Mesothelial cell of epicardium (in vitro differentiated cells): ENCODE results near the gene RBP3. TPM values are rescaled to one million over a fixed set of nuclear protein-coding genes. Genes with fewer than 3 reads are reported as not detected.

Experiments
- DNase-seq, 2 experiments: peaks; one replicate each; pipeline ENCODE4 v3.0.0; 2021; ENCODE audit warnings: low spot score in 2 of 2; ENCODE audit not compliant: unreplicated experiment in 2 of 2
- H3K27ac Mint-ChIP-seq: 2 replicates; pipeline ENCODE4 v1.8.0; 2021; ENCODE audit warnings: mixed read lengths
- H3K27me3 Mint-ChIP-seq: 2 replicates; pipeline ENCODE4 v1.8.0; 2021; ENCODE audit warnings: low read depth, mixed read lengths
- H3K36me3 Mint-ChIP-seq: 2 replicates; pipeline ENCODE4 v1.8.0; 2021; ENCODE audit warnings: mixed read lengths
- H3K4me1 Mint-ChIP-seq: 2 replicates; pipeline ENCODE4 v1.8.0; 2021; ENCODE audit warnings: mixed read lengths
- H3K4me3 Mint-ChIP-seq: 2 replicates; pipeline ENCODE4 v1.8.0; 2021; ENCODE audit warnings: mild to moderate bottlenecking, moderate library complexity, mixed read lengths
- H3K9me3 Mint-ChIP-seq: 2 replicates; pipeline ENCODE4 v1.8.0; 2021; ENCODE audit warnings: mixed read lengths
- total RNA-seq: library from RNA; stranded (reverse); gene quantifications from 3 replicates; pipeline ENCODE4 v1.2.1, GENCODE V29; 2021
- TF ChIP-seq, protein P1 (sequence below): fragments of 200-600 bp; sonication (generic); IDR thresholded peaks from one replicate; pipeline ENCODE4 v1.5.0; 2021; ENCODE audit warnings: antibody characterized with exemption; ENCODE audit not compliant: unreplicated experiment

Gene RBP3
- total RNA-seq, 1 donor from 2014 or later: not detected

DNA sequence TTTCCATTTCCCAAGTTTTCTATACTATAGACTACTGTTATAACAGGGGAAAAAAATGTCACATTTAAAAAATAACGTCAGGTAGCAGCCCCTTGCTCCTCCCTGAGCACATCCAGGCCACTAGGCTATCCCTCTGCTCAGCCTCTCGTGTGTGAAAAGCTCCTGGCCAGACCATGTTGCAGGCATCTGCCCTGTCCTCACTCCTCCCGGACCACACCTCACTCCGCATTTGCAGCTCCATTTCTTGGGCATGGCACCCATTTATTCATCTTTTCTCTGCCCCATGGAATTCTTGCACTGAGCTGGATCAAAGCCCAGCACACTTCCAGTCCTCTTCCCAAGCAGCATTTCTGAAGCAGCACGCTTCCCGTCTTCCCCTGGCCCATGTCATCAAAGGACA lies 27.4 kb upstream of the RBP3 start:
- Mint-ChIP-seq H3K36me3 (no peaks in the 10 kb centered on the region), H3K9me3 (no peaks in the 10 kb centered on the region), H3K4me1 (peaks cover 21% of the 10 kb centered on the region), H3K4me3 (no peak overlapping the region), H3K27me3 (peaks cover 55% of the 10 kb centered on the region), H3K27ac (no peak overlapping the region)
- DNase-seq: no peak
- TF ChIP-seq, protein P1, sequence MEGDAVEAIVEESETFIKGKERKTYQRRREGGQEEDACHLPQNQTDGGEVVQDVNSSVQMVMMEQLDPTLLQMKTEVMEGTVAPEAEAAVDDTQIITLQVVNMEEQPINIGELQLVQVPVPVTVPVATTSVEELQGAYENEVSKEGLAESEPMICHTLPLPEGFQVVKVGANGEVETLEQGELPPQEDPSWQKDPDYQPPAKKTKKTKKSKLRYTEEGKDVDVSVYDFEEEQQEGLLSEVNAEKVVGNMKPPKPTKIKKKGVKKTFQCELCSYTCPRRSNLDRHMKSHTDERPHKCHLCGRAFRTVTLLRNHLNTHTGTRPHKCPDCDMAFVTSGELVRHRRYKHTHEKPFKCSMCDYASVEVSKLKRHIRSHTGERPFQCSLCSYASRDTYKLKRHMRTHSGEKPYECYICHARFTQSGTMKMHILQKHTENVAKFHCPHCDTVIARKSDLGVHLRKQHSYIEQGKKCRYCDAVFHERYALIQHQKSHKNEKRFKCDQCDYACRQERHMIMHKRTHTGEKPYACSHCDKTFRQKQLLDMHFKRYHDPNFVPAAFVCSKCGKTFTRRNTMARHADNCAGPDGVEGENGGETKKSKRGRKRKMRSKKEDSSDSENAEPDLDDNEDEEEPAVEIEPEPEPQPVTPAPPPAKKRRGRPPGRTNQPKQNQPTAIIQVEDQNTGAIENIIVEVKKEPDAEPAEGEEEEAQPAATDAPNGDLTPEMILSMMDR: no peak

DNA sequence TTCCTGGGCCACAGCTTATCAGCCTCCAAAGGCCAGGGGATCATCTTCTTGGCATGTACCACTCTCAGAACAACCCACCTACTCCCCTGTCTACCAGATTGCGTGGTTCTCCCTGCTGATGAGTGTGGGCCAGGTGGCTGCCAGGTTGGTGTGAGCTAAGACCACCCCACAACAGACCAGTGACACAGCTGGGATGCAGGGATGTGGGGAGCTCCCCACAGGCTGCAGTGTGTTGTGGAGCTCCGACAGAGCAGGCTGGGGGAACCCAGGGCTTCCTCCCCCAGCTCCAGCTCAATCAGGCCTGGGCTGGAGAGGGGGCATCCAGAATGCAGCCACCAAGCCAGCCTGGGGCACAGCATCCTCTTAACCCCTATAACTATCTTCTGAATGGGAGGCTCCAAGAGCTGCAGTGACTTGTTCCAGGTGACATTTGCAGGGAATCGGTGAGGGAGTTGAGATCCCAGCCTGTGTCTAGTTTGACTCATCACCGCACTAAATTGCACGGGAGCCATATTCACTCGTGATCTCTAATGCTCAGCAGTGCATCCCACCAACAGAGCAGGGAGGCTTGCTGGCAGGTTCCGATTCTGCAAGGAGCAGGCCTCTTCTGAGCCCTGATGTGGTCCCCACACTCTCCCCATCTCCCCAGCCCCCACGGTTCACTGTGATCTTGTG lies 26.5 kb upstream of the RBP3 start:
- Mint-ChIP-seq H3K27me3 (peaks cover 54% of the 10 kb centered on the region), H3K4me1 (peaks cover 21% of the 10 kb centered on the region), H3K27ac (no peak overlapping the region), H3K36me3 (no peaks in the 10 kb centered on the region), H3K4me3 (no peak overlapping the region), H3K9me3 (no peaks in the 10 kb centered on the region)
- TF ChIP-seq, protein P1: no peak
- DNase-seq: no peak

DNA sequence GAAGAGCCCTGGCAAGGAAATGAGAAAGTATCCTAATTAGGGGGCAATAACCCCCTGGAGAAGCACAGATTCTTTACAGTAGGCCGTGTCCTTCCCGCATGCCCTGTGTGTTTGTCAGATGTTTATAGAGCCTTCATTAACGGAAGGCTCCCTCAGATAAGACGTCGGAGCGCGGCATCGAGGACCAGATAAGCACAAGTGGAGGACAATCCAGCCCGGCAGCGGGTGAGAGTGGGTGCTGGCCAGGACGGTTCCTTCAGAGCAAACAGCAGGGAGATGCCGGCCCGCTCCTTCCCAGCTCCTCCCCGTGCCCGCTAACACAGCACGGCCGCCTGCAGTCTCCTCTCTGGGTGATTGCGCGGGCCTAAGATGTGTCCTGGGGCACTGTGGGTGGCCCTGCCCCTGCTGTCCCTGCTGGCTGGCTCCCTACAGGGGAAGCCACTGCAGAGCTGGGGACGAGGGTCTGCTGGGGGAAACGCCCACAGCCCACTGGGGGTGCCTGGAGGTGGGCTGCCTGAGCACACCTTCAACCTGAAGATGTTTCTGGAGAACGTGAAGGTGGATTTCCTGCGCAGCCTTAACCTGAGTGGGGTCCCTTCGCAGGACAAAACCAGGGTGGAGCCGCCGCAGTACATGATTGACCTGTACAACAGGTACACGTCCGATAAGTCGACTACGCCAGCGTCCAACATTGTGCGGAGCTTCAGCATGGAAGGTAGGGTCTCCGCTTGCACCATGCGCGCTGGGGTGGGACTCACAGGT lies 25.7 kb upstream of the RBP3 start, which contains the start of gene GDF2:
Gene GDF2 (plus strand): TSS at position 155 of the 762 bp plus-strand sequence. CDS start 215 bp downstream, at position 370.
- Mint-ChIP-seq H3K36me3 (no peaks in the 10 kb centered on the region), H3K9me3 (no peaks in the 10 kb centered on the region), H3K27me3 (peaks cover 52% of the 10 kb centered on the region), H3K4me3 (no peak within 1 kb of the TSS), H3K27ac (no peak within 1 kb of the TSS), H3K4me1 (peaks cover 21% of the 10 kb centered on the region)
- no peak for DNase-seq
- TF ChIP-seq, protein P1: no peak

DNA sequence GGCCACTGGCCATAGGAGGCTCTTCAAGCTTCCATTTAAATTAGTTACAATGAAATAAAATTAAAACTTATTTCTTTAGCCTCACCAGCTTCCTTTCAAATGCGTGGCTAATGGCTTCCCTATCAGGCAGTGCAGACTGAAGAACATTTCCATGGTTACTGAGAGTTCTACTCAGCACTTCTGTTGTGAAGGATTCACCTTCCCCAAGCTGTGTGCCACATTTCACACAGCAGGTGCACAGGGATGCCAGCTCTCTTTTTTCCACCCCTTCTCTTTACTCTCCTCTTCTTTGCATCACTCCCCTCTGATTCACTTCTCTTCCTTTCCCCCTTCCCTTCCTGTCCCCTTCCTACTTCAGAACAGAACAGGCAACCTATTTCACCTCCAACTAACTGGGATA lies 25.1 kb upstream of the RBP3 start:
- no peak for DNase-seq
- Mint-ChIP-seq H3K27me3 (peaks cover 52% of the 10 kb centered on the region), H3K4me3 (no peak overlapping the region), H3K9me3 (no peaks in the 10 kb centered on the region), H3K36me3 (no peaks in the 10 kb centered on the region), H3K27ac (no peak overlapping the region), H3K4me1 (peaks cover 21% of the 10 kb centered on the region)
- TF ChIP-seq, protein P1: no peak

DNA sequence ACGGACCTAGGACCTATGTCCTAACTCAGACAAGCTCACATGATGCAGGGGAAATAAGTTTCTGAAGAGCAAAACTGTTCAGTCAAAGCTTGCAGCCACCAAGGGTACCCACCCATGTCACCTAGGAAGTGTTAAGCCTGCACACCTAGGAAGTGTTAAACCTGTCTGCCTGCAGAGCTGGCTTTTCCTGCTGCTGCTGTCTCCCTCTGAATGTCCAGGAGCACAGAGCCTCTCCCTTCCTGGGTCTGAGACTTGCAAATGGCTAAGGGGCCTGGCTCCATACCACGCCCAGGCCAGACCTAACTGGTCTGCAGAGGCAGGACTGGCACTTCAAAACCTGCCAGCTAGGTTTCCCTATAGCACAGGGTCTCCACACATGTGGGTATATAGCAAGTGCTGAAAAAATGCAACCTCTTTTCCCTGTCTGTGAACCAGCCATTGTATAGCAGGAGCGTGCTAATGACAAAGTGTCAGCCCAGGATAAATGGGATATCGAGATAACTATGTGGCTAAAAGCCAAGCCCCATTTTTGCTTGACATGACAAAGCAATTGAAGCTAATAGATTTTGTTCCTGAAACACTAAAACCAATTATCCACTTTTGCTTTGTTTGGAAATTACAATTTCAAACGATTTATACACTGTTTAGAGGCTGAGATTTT lies 24.4 kb upstream of the RBP3 start:
- Mint-ChIP-seq H3K27ac (no peak overlapping the region), H3K36me3 (no peaks in the 10 kb centered on the region), H3K27me3 (peaks cover 50% of the 10 kb centered on the region), H3K9me3 (no peaks in the 10 kb centered on the region), H3K4me1 (peaks cover 21% of the 10 kb centered on the region), H3K4me3 (no peak overlapping the region)
- DNase-seq: no peak
- TF ChIP-seq, protein P1: no peak
